Ovary (tissue), 3 donors: Measurements from ENCODE around the gene DOLK.

Source experiments
- EP300 ChIP-seq: sonication (generic); formaldehyde crosslinking; IDR thresholded peaks from one replicate; pipeline ENCODE4 v1.6.1; 2017; ENCODE audit warnings: antibody characterized with exemption
- POLR2A ChIP-seq: fragments of 450-650 bp; IDR thresholded peaks from one replicate; pipeline ENCODE4 v1.6.1; 2017; ENCODE audit warnings: antibody characterized with exemption, mild to moderate bottlenecking, moderate library complexity
- TF ChIP-seq, protein P1 (sequence below), 3 donors: fragments of 450-650 bp in 2 of 3; fragments of 200-600 bp in 1 of 3; IDR thresholded peaks; one replicate each; pipeline versions ENCODE4 v1.5.1 to v1.8.0; 2016 to 2022; ENCODE audit warnings: antibody characterized with exemption in 3 of 3, mild to moderate bottlenecking in 1 of 3
- donor health status: DM: no; HTN: no; CAD: no.

DNA sequence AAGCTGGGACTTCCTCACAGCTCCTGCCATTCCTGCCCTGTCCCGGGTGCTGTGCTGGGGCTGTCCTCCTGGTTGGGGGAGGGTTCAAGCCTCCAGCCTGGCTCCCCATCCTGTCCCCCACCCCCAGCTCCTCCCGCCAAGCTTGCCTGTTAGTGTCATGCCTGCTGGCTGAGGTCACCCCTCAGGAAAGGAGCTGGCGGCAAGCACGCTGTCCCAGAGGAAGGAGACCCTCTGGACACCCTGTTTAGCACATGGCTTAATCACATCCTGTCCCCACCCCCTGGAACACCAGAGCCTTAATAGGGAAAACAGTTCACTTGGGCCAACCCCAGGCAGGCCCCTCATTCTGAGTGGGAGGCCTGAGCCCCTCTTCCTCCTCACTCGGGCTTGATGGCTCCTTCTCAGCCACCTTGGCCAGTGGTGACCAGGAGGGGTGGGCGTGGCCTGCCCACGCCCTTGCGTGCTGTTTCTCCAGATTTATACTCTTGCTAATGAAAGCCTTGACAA is 35.8 kb downstream of the DOLK start:
- no peak for TF ChIP-seq POLR2A
- TF ChIP-seq, protein P1, sequence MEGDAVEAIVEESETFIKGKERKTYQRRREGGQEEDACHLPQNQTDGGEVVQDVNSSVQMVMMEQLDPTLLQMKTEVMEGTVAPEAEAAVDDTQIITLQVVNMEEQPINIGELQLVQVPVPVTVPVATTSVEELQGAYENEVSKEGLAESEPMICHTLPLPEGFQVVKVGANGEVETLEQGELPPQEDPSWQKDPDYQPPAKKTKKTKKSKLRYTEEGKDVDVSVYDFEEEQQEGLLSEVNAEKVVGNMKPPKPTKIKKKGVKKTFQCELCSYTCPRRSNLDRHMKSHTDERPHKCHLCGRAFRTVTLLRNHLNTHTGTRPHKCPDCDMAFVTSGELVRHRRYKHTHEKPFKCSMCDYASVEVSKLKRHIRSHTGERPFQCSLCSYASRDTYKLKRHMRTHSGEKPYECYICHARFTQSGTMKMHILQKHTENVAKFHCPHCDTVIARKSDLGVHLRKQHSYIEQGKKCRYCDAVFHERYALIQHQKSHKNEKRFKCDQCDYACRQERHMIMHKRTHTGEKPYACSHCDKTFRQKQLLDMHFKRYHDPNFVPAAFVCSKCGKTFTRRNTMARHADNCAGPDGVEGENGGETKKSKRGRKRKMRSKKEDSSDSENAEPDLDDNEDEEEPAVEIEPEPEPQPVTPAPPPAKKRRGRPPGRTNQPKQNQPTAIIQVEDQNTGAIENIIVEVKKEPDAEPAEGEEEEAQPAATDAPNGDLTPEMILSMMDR (IDR thresholded peaks at IDR 0.05), result no peak
- TF ChIP-seq EP300, result no peak
